NCI-H748 treated with DMSO at 0.1 percent for 48 hours (cell line): Measurements from ENCODE around the gene SRPRB.

Source experiments
- DNase-seq: peaks from one replicate; lab custom pipeline; 2025; lab: John Stamatoyannopoulos, UW

The SRPRB gene

DNA sequence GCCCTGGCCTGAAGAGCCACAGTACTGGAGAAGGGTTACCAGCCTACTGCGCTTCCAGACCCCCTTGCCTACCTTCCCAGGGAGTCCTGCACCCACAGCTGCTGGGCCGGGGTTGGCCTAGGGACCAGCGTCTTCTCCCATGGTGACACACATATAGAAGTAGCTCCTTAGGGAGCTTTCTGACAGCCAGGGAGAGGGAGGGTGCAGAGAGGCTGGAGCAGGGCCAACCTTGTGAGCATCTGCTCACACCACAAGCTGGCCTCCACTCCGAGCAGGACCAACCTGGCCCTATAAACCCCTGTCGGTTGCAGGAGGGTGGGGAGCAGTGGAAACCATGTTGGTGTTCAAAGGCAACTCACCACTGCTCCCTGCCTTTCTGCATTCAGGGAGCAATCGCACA, 35.2 kb downstream of the SRPRB start:
- DNase-seq: no peak

DNA sequence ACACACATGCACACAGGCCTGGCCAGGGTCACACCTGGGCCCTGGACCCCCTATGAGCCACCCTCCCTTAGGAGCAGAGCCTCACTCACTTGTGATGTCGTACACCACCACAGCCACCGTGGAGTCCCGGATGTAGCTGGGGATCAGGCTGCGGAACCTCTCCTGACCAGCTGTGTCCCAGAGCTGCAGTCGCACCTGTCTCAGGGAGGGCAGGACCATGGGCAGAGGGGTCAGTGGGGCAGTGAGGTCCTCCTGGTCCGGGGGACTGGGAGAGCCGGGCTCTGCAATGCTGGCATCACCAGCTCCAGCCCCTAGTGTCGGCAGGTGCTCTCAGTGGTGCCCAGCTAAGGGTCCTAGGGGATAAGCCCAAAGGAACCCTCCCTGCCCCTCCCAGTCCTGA, 35.6 kb downstream of the SRPRB start:
- DNase-seq: no peak

DNA sequence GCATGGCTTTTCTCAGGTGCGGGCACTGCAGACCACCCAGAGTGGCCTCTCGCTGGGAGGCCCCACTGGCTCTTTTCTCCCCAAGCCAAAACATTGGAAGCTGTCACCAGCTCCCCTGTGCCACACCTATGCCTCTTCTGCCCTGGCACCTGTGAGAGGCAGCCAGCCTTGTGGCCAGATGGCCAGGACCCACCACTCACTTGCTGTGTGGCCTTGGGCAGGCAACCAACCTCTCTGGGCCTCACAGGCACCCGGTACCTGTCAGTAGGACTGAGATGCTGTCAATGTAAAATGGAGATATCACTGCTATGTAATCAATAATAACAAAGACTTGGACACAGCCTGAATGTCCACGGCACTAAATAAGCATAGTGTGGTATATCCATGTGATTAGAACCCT, 36.5 kb downstream of the SRPRB start:
- no peak for DNase-seq

DNA sequence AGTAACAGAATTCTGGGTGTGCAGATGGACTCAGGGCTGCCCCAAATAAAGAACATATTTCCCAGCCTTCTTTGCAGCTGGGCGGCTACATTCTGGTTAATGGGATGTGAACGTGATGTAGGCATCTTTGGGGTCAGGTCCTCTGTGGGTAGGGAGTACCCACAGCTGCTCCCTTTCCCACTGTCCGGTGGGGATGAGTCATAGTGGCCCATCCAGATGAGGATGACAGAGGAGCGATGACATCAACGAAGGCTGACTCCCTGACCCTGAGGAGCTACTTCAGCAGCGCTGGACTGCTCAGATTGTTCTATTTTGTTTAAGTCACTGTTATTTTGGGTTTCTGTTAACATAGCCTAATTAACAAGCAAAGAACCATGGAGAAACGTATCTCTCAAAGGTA, 38.0 kb downstream of the SRPRB start:
- DNase-seq: no peak

DNA sequence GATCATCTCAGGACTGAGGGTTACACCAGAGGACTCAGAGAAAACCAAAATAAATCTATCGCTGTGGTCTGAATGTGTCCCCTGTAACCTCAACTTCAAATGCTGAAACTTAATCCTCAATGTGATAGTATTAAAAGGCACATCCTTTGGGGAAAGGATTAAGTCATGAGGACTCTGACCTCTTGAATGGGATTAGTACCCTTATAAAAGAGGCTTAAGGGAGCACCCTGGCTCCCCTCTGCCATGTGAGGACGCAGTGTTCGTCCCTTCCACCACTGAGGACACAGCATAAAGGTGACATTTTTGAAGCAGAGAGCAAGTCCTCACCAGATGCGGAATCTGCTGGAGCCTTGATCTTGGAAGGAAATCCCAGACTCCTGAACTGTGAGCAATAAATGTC, 39.5 kb downstream of the SRPRB start:
- no peak for DNase-seq

DNA sequence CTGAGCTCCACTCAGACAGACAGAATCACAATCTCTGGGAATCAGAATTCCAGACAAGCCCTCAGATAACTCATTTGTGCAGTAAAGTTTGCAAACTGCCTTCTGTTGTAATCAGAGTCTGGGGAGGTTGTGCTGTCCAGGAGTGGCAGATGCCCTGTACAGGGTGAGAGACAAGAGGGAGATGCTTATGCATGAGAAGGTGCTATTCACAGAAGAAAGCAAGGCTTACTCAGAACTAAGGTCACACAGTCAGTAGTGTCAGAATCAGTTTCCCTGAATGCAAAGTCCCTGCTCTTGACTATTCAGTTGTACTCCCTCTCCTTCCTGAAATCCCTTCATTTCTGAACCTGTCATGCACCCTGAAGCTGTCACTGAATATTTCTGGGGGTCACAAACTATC, 43.7 kb downstream of the SRPRB start:
- no peak for DNase-seq

DNA sequence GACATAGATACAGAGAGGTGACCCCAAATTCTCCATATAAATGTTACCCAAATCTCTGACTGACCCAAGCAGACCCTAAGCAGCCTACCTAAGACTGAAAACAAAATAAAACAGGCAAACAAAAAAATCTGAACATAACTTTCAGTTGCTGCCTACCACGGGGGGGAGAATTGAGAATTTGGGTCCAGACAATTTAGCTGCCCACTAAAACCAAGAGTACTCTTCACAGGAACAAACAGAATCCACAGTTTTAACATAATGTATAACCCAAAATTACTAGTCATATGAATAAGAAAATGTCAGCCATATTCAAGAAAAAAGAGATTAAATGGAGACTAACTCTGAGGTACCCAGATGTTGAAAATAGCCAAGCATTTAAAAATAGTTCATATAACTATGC, 44.4 kb downstream of the SRPRB start:
- no peak for DNase-seq

DNA sequence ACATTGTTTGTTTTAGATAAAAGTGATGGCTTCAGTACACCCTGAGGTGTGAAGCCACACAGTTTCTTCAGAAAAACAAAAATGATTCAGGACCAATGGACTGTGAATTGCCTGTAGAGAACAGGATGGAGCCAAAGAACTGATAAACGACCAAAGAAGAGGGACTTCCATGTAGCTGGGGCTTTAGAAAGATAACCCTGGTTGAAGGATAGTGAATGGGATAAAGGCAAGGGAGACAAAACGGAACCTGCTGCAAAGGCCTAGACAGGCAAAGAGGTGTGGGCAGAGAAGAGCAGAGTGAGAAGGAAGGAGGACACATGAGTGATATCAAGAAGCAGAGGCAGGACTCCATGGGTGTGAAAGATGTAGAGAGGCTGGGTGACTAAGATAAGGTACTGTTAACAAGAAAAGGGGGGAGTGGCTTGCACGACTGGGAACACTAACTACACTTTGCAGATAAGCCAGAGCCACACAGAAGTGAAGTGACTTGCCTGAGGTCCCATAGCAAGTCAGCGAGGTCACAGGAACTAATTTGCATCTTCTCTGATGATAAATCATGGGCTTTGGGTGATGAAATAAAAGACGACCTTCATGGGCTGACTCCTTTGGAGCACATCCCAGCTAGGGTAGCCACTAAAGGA, 45.8 kb downstream of the SRPRB start:
- no peak for DNase-seq

DNA sequence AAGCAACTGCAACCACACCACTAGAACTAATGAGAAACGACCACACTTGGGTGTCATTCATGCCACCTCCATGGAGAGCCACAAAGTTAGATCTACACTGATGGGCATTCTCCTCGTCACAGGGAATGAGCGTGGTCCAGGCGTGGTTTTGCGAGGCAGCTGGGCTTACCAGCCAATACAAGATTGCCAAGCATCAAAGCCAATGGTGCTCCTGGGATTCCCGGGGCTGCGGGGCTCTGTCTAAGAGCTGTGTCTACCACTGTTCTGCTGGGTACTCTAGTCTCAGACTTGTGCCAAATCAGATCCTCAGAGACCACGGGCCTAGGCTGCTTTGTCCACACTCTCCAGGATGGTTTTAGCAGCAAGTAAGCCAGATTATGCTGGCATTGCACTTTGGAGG, 46.3 kb downstream of the SRPRB start:
- DNase-seq: no peak

DNA sequence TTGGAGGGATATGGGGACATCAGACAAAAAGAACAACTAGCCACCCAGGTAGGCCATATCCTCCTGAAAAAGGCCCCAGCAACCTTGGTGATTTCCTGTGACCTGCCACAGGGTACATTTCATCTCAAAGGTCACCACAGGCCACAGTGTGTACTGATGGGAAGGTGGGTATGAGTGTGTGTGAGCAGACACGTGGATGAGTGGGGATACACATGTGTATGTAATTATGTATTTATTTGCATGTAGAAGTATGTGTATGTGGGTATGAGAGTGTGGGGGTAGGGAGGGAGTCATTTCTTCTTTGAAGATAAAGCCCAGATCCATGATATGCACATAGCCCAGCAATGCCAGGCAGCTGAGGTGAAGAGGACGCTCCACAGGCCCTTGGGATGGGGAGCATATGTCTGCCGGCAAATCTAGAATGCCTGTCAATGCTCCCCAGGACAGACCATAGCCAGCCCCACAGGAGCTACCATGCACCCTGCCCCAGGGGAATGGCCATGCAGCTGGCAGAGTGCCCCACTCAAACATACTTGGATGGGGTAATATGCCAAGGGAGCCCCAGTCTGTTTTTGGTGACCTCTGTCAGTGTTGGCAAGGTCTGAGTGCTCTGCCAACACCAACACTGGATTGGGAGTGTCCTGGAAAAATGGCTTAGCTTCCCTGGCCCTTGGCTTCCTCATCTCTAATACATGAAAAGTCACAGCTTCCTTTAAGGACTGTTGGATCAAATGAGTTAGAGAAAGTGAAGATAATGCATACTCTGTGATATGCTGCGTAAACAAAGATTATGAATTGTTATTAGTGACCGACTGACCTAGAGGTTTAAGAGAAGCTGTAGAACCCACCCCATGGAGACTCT, 47.7 kb downstream of the SRPRB start:
- DNase-seq: no peak

DNA sequence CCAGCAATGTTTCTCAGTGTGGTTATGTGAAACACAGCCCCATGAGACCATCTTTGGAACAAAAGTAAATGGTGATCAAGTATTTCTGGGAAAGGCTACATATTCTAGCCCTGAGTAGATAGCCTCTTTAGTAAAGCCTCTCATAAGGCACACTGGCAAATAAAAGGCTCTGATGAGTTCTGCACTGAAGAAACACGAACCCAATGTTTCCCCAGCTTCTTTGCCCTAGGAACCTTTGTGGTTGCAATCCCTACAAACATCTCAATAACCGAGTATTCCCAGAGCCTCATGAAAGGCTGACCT, 48.3 kb downstream of the SRPRB start:
- no peak for DNase-seq

DNA sequence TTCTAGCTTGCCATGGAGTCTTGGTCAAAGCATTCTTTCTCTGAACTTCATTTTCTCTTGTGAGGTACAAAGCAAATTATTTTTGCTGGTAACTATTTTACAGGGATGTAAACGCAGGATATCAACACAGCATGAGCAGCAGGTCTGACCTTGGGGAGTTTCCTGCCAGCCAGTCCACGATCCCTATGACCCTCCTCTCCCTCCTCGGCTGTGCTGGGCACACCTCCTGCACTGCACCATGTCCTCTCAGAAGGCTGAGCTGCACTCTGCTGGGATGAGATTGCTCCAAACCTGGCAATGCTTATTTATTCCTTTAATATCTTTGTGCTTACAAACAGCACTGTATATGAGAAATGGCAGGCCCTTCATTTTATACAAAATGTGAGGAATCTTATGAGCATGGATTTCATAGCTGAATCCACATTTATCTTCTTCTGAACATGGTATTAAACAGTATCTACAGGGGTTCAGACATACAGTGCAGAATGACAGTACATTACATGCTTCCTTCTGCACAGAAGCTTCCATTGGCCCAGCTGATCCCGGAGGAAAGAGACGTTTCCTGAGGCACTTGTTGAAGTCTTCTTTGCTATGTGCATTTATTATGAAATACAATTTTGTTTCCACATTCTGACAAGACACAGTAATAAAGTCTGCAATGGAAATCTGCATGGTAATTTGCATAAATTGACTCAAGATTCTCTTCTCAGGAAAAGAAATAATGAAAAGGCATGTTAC, 48.8 kb downstream of the SRPRB start:
- no peak for DNase-seq

DNA sequence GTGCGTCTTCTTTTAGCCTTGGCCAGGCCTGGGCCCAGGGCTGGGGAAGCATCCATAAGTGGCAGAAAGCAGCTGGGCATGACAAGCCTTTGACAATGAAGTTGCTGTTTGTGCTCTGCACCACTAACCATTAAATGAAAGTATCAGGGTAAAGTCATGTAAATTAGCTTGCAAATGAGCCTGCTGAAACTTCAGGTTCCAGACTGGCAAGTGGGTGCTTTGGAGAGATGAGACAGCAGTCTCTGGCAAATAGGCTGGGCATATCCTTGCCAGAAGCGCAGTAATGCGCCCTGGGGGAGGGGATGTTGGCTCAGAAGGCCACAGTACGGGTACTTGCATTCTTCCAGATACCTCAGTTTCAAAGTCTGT, 49.4 kb downstream of the SRPRB start:
- no peak for DNase-seq

DNA sequence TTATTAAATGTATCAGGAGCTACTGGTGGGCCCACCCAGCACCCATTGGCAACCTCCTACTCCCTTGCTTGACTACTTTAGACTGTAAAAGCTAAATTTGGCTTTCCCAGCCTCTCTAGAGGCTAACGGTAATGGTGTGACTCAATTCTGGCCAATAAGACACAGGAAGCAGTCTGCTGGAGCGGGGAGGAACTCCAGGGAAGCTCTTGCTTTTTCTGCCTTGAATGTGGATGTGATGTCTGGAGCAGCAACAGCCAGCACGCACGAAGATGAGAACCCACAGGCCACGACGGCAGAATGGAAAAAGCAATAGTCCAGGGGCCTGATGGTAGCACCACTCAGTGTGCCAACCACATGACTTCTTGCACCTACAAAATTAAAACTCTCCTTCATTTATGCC, 50.2 kb downstream of the SRPRB start:
- no peak for DNase-seq

DNA sequence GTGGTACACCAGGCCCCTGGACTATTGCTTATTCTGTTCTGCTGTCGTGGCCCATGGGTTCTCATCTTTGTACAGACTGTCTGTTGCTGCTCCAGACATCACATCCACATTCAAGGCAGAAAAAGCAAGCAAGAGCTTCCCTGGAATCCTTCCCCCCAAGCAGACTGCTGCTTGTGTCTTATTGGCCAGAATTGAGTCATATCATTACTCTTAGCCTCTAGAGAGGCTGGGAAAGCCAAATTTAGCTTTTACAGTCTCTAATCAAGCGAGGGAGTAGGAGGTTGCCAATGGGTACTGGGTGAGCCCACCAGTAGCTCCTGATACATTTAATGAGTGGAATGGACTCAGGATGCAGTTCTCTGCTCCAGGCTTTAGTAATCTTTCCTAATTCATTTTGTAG, 50.7 kb downstream of the SRPRB start:
- no peak for DNase-seq

DNA sequence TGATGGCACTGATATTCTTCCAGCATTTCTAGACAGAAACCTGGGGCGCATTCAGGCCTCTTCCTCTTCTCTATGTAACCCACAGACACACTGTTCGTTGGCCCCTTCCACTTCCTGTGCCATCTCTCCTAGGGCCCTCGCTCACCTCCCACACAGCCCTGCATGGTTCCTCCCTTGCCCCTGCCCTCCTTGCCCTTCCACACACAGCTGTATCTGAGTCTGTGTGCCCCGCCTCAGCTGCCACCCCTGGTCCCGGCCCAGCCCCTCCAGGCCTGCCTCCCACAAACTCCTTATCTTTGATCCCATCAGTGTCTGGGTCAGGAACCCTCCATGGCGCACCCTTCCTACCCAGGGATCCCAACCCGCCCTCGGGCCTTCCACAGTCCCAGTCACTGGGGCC, 52.2 kb downstream of the SRPRB start:
- DNase-seq: no peak

DNA sequence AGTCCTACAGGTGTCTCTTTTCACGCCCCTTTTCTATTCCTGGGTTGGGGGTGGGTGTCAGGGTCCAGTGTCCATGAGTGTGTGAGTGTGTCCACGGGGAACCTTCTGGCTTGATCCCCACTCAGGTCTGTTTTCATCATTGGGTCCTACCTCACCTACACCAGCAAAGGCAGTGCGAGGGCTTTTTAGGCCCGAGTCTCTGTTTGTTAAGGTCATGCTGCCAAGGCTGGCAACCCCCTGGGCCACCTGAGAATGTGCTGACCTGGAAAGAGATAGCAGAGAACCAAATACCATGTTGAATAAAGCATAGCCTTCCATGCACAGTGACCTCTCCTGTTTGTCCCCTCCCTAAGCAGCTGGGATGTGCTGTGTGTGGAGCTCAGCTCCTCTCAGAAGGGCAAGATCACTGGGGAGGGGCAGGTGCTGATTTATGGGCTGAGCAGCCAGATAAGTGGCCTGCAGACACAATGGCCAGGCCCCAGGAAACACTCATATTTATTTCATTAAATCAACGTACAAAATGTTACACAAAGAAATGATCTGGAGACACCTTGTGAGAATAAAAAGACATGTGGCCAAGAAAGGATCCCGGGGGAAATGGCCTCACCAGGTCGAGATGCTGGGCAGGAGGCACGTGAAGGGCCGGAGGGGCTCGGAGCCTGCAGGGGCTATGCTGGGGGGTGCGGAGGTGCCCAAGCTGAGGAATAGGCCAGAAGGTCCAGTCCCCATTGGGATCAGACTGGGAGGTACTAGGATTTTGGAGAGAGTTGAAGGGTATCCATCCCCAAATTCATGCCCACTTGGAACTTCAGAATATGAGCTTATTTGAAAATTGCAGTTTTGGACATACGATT, 54.0 kb downstream of the SRPRB start:
- DNase-seq: no peak

DNA sequence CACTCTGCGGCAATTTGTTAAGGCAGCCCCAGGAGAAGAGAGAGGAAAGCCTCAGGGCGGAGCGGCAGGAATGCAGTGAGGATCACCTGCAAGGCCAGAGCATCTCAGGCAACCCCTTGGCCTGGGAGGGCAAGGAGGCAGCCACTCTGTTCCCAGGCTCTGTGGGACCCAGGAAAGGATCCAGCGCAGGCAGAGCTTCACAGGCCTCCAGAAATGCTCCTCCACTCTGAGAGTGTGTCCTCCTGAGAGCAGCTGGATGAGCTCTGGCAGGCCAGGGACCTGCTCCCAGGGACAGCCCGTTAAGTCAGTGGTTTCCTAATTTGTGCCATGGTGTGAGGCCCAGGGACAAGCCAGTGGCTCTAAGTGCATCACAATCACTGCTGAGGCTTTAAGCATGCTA, 54.9 kb downstream of the SRPRB start:
- DNase-seq: no peak

DNA sequence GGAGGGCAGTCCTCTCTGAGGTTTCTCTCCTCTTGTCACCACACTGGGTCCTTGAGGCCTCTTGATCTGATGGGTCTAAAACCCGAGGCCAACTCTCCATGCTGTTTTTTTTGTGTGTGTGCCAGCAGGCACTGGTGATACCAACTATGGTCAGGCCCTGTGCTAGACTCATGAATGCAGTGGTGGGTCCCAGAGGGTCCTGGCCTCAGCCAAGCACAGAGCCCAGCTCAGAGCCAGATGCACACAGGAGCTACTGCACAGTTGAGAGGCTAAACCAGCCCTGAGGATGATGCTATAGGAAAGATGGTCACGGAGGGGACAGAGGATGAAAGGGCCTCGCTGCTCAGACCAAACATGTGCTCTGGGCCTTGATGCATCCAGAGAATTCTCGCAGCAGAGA, 56.5 kb downstream of the SRPRB start:
- DNase-seq: no peak

DNA sequence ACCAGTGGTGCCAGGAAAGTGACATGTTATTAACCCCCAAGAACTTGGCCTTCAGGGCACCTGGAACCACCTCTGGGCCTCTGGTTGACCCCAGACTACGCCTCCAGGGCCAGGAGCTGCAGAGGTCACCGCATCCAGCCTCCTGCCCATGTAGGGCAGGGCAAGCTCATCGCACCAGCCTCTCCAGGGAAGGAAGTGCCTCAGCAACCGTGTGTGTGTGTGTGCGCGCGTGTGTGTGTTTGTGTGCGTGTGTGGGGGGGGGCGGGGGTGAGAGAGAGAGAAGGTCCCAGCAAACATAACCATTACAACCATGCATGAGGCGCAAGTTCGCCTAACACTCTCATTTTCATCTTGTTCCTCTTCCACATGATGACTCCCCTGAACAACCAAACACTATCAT, 58.3 kb downstream of the SRPRB start:
- DNase-seq: no peak

DNA sequence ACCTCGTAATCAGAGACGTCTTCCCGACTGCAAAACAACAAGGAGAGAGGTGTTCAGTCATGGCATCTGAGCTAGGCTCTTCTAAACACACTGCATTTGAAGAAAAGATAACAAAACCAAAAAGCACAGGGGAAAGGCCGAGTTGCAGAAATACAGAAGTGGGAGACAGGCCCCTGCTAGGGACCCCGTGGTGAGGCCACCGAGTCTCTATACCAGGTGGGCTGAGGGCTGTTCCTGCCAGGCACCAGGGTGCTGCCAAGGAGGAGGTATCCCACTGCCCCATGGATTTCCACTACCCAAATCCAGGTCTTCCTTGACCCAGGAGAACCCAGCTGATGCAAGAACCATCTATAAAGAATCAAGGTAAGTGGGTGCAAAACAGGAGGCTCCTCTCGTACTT, 59.0 kb downstream of the SRPRB start:
- DNase-seq: no peak

DNA sequence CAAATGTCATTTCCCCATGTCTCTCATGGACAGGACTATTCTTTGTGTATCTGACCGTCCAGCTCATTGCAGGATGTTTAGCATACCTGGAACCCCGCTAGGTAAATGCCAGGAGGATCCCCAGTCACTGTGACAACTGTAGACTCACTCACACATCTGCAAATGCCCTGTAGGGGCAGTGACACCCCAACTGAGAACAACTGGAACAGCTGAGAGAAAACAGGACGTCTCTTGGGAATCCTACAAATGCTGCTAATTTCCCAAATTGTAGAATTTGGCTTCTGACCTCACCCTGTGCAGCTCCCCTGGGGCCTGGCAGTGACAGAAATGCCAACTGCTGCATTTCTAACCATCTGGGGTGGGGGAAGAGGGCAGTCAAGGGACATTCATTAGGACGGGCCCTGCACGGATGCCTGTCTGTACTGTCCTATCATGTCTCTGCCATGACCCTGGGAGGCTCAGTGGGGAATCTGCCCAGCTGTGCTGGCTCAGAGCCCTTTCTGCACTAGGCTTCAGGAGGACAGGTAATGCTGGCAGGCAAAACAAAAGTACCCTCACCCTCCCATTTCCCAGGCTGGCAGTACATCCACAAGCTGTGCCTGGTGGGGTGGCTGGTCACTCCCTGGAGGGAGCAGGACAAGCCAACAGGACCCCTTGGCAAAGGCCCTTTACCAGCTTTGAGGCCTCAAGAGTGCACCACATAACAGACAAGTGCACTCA, 59.7 kb downstream of the SRPRB start:
- no peak for DNase-seq
